ENCODE data around the gene ZNF799.
A peak's percentile ranks its signal among the peaks of the same experiment; 100 is the strongest.

Gene ZNF799

GRCh38 chr19:12365236-12366162 is 35.6 kb downstream of the ZNF799 start, which contains the start of gene ZNF442:
TSS of gene ZNF442 (minus strand) at chr19:12365683. CDS start at chr19:12363631, 2,052 bp downstream.
- TF ChIP-seq, protein P1, sequence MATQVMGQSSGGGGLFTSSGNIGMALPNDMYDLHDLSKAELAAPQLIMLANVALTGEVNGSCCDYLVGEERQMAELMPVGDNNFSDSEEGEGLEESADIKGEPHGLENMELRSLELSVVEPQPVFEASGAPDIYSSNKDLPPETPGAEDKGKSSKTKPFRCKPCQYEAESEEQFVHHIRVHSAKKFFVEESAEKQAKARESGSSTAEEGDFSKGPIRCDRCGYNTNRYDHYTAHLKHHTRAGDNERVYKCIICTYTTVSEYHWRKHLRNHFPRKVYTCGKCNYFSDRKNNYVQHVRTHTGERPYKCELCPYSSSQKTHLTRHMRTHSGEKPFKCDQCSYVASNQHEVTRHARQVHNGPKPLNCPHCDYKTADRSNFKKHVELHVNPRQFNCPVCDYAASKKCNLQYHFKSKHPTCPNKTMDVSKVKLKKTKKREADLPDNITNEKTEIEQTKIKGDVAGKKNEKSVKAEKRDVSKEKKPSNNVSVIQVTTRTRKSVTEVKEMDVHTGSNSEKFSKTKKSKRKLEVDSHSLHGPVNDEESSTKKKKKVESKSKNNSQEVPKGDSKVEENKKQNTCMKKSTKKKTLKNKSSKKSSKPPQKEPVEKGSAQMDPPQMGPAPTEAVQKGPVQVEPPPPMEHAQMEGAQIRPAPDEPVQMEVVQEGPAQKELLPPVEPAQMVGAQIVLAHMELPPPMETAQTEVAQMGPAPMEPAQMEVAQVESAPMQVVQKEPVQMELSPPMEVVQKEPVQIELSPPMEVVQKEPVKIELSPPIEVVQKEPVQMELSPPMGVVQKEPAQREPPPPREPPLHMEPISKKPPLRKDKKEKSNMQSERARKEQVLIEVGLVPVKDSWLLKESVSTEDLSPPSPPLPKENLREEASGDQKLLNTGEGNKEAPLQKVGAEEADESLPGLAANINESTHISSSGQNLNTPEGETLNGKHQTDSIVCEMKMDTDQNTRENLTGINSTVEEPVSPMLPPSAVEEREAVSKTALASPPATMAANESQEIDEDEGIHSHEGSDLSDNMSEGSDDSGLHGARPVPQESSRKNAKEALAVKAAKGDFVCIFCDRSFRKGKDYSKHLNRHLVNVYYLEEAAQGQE (IDR thresholded peaks at IDR 0.05; ENCODE audit: insufficient read depth in 1 of 2, low read depth in 2 of 2, low read length in 2 of 2), result no peak
- TF ChIP-seq SIN3A (IDR thresholded peaks at IDR 0.05; ENCODE audit: borderline replicate concordance, insufficient read depth, low read length) (no peak), POLR2AphosphoS5 (IDR thresholded peaks at IDR 0.05; ENCODE audit: low read depth, low read length) (peak; percentile 58; the same call in 1 of the 2 replicates), FOXP2 (optimal IDR thresholded peaks at IDR 0.05; ENCODE audit: borderline replicate concordance, extremely low read depth, extremely low read length, insufficient read depth) (peak; percentile 46), TAF1 (IDR thresholded peaks at IDR 0.05; ENCODE audit: borderline replicate concordance, insufficient read depth, low read length) (no peak)

- TF ChIP-seq, protein P1 (IDR thresholded peaks at IDR 0.05; ENCODE audit: insufficient read depth in 1 of 2, low read depth in 2 of 2, low read length in 2 of 2), result no peak
- TF ChIP-seq POLR2AphosphoS5 (IDR thresholded peaks at IDR 0.05; ENCODE audit: low read depth, low read length), result no peak
- no peak for TF ChIP-seq FOXP2 (optimal IDR thresholded peaks at IDR 0.05; ENCODE audit: borderline replicate concordance, extremely low read depth, extremely low read length, insufficient read depth)
- TF ChIP-seq TAF1 (IDR thresholded peaks at IDR 0.05; ENCODE audit: borderline replicate concordance, insufficient read depth, low read length), result no peak
- no peak for TF ChIP-seq SIN3A (IDR thresholded peaks at IDR 0.05; ENCODE audit: borderline replicate concordance, insufficient read depth, low read length)
Measured at GRCh38 chr19:12364391-12365235, 36.5 kb downstream of the ZNF799 start.

DNA sequence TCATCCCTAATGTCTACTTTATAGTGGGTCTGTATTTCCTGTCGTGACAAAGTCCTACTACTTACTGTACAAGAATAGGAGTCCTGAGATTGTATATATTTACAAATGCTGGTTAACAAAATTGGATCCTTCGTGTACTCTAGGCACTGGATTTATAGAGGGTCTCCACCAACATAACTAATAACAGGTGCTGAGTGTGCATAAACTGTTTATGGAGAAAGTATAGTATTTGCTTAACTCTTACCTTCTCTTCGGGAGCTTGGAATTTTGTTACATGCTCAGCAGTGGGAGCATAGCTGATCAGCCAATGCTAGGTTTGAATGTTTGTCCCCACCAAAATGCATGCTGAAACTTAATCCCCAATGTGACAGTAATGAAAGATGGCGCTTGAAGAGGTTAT is 47.7 kb downstream of the ZNF799 start:
- no peak for TF ChIP-seq FOXP2 (optimal IDR thresholded peaks at IDR 0.05; ENCODE audit: borderline replicate concordance, extremely low read depth, extremely low read length, insufficient read depth)
- no peak for TF ChIP-seq TAF1 (IDR thresholded peaks at IDR 0.05; ENCODE audit: borderline replicate concordance, insufficient read depth, low read length)
- TF ChIP-seq SIN3A (IDR thresholded peaks at IDR 0.05; ENCODE audit: borderline replicate concordance, insufficient read depth, low read length), result no peak
- no peak for TF ChIP-seq POLR2AphosphoS5 (IDR thresholded peaks at IDR 0.05; ENCODE audit: low read depth, low read length)
- TF ChIP-seq, protein P1 (IDR thresholded peaks at IDR 0.05; ENCODE audit: insufficient read depth in 1 of 2, low read depth in 2 of 2, low read length in 2 of 2), result no peak

DNA sequence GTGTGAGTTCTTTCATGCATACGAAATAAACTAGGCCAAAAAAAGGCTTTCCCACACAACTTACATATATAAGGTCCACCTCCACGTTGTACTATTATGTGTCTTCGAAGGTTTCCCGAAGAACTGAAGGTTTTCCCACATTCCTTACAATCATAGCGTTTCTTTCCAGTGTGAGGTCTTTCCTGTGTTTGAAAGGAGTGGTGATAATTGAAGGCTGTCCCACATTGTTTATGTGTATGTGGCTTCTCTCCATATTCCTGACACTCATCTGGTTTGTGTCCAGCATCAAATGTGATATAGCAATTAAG is 50.2 kb downstream of the ZNF799 start:
- TF ChIP-seq POLR2AphosphoS5 (IDR thresholded peaks at IDR 0.05; ENCODE audit: low read depth, low read length) (no peak), FOXP2 (optimal IDR thresholded peaks at IDR 0.05; ENCODE audit: borderline replicate concordance, extremely low read depth, extremely low read length, insufficient read depth) (no peak), TAF1 (IDR thresholded peaks at IDR 0.05; ENCODE audit: borderline replicate concordance, insufficient read depth, low read length) (no peak), SIN3A (IDR thresholded peaks at IDR 0.05; ENCODE audit: borderline replicate concordance, insufficient read depth, low read length) (no peak)
- TF ChIP-seq, protein P1 (IDR thresholded peaks at IDR 0.05; ENCODE audit: insufficient read depth in 1 of 2, low read depth in 2 of 2, low read length in 2 of 2), result no peak
